Measurements from ENCODE around the gene AFG3L2. TPM values are rescaled to one million over a fixed set of nuclear protein-coding genes. Genes with fewer than 3 reads are reported as not detected.

The AFG3L2 gene
- total RNA-seq, 1 donor from 2014 or later = 50.2 TPM

- peak; percentile 17 for TF ChIP-seq CTCF (IDR thresholded peaks at IDR 0.05; ENCODE audit: insufficient read depth, low read length, poor library complexity, severe bottlenecking)
- no peak for DNase-seq (ENCODE audit: low read depth)
- H3K4me3 ChIP-seq (ENCODE audit: low read depth, low read length) = no peak overlapping the region
- H3K27me3 ChIP-seq (ENCODE audit: control insufficient read depth, insufficient read depth, low read length) = no peaks in the 10 kb centered on the region
- H3K36me3 ChIP-seq (ENCODE audit: control insufficient read depth, insufficient read depth, low read length) = no peaks in the 10 kb centered on the region
These were observed 93.8 kb downstream of the AFG3L2 start for GRCh38 chr18:12283256-12283655.

GRCh38 chr18:12282442-12283039 lies 94.5 kb downstream of the AFG3L2 start:
- Histone ChIP-seq H3K36me3 (ENCODE audit: control insufficient read depth, insufficient read depth, low read length) (no peaks in the 10 kb centered on the region), H3K27me3 (ENCODE audit: control insufficient read depth, insufficient read depth, low read length) (no peaks in the 10 kb centered on the region), H3K4me3 (ENCODE audit: low read depth, low read length) (no peak overlapping the region)
- no peak for TF ChIP-seq CTCF (IDR thresholded peaks at IDR 0.05; ENCODE audit: insufficient read depth, low read length, poor library complexity, severe bottlenecking)
- DNase-seq (ENCODE audit: low read depth) = no peak

- DNase-seq (ENCODE audit: low read depth) = no peak
- H3K36me3 ChIP-seq (ENCODE audit: control insufficient read depth, insufficient read depth, low read length) = no peaks in the 10 kb centered on the region
- TF ChIP-seq CTCF (IDR thresholded peaks at IDR 0.05; ENCODE audit: insufficient read depth, low read length, poor library complexity, severe bottlenecking) = no peak
- H3K27me3 ChIP-seq (ENCODE audit: control insufficient read depth, insufficient read depth, low read length) = no peaks in the 10 kb centered on the region
- no peak overlapping the region for H3K4me3 ChIP-seq (ENCODE audit: low read depth, low read length)
These were observed 95.2 kb downstream of the AFG3L2 start for GRCh38 chr18:12281861-12282260.

- no peak overlapping the region for H3K4me3 ChIP-seq (ENCODE audit: low read depth, low read length)
These were observed 97.1 kb downstream of the AFG3L2 start for GRCh38 chr18:12279781-12280531.

More at GRCh38 chr18:12279781-12280531, 97.1 kb downstream of the AFG3L2 start:
- no peak for DNase-seq (ENCODE audit: low read depth)
- Histone ChIP-seq H3K27me3 (ENCODE audit: control insufficient read depth, insufficient read depth, low read length) (no peaks in the 10 kb centered on the region), H3K36me3 (ENCODE audit: control insufficient read depth, insufficient read depth, low read length) (no peaks in the 10 kb centered on the region)
- TF ChIP-seq CTCF (IDR thresholded peaks at IDR 0.05; ENCODE audit: insufficient read depth, low read length, poor library complexity, severe bottlenecking) = no peak

Other genes starting within 250 kb of the AFG3L2 start
- gene CIDEA, start 122.9 kb downstream of the AFG3L2 start, total RNA-seq = 2.0 and 7.1 TPM in 2 replicates
- gene TUBB6, start 69.0 kb downstream of the AFG3L2 start, total RNA-seq = 387 and 512 TPM in 2 replicates
- 4.3 and 8.6 TPM in 2 replicates for gene PRELID3A, start 30.7 kb upstream of the AFG3L2 start, total RNA-seq

All from kidney epithelial cell (primary cell).